ENCODE measurements around the gene AKR1B1.

DNA sequence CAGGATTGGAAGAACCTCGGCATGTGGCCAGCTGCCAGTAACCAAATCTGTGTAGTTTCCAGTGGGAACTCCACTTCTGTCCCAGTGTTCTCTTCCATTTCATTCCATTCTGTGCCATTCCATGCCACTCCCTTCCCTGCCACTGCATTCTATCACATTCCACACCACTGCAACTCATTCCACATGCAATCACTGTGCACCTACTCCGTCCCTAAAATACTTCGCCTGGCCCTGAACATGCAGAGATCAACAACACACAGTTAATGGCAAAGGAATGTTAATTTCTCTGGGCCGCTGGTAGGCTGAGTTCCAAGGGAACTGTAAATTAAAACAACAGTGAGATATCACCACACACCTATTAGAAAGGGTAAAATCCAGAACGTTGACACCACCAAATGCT, 64.8 kb downstream of the AKR1B1 start:
- TF ChIP-seq EZH2 (IDR thresholded peaks at IDR 0.05; ENCODE audit: low read length, missing control alignments) = no peak
- TF ChIP-seq, protein P1, sequence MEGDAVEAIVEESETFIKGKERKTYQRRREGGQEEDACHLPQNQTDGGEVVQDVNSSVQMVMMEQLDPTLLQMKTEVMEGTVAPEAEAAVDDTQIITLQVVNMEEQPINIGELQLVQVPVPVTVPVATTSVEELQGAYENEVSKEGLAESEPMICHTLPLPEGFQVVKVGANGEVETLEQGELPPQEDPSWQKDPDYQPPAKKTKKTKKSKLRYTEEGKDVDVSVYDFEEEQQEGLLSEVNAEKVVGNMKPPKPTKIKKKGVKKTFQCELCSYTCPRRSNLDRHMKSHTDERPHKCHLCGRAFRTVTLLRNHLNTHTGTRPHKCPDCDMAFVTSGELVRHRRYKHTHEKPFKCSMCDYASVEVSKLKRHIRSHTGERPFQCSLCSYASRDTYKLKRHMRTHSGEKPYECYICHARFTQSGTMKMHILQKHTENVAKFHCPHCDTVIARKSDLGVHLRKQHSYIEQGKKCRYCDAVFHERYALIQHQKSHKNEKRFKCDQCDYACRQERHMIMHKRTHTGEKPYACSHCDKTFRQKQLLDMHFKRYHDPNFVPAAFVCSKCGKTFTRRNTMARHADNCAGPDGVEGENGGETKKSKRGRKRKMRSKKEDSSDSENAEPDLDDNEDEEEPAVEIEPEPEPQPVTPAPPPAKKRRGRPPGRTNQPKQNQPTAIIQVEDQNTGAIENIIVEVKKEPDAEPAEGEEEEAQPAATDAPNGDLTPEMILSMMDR (conservative IDR thresholded peaks at IDR 0.05 in 1 of 2, IDR thresholded peaks at IDR 0.05 in 1 of 2; ENCODE audit: low read depth in 1 of 2, low read length in 2 of 2) = no peak
